A549 (cell line): ENCODE results near the gene FAM118B.

Experiments
- BHLHE40 ChIP-seq: IDR thresholded peaks from 2 replicates; pipeline ENCODE4 v1.6.1; 2012; ENCODE audit warnings: low read depth, low read length, inconsistent platforms
- CEBPB ChIP-seq, 2 experiments: fragments of >200 bp in 1 of 2; sonication (Bioruptor Twin) in 1 of 2; formaldehyde crosslinking in 1 of 2; IDR thresholded peaks; 2 replicates each; pipeline ENCODE4 v1.6.1; 2012 to 2016
- CHD4 ChIP-seq: fragments of 200-600 bp; sonication (generic); IDR thresholded peaks from 2 replicates; pipeline ENCODE4 v1.6.1; 2016; ENCODE audit warnings: antibody characterized with exemption, mild to moderate bottlenecking, borderline replicate concordance
- MYC ChIP-seq: IDR thresholded peaks from 2 replicates; pipeline ENCODE4 v1.6.1; 2012; ENCODE audit warnings: mild to moderate bottlenecking, inconsistent platforms, low read length, improper control_type of control experiment, borderline replicate concordance
- POLR2A ChIP-seq: IDR thresholded peaks from 2 replicates; pipeline ENCODE4 v1.6.1; 2012; ENCODE audit warnings: mild to moderate bottlenecking, low read length
- POLR2AphosphoS2 ChIP-seq: conservative IDR thresholded peaks from 2 replicates; pipeline ENCODE4 v1.6.1; 2012; ENCODE audit warnings: low read length, improper control_type of control experiment, inconsistent platforms
- RFX5 ChIP-seq: fragments of 450-650 bp; IDR thresholded peaks from 2 replicates; pipeline ENCODE4 v1.7.1; 2014; ENCODE audit warnings: antibody characterized with exemption, mild to moderate bottlenecking, moderate library complexity
- ZSCAN20 ChIP-seq: fragments of 250-450 bp; sonication (Bioruptor Pico); IDR thresholded peaks from 2 replicates; pipeline ENCODE4 v1.8.0; 2022; ENCODE audit warnings: mild to moderate bottlenecking, moderate library complexity
- TF ChIP-seq, protein P1 (sequence below): fragments of >200 bp; sonication (Bioruptor Twin); formaldehyde crosslinking; IDR thresholded peaks from 3 replicates; pipeline ENCODE4 v1.5.1; 2016
- TF ChIP-seq, protein P2 (sequence below): IDR thresholded peaks from 2 replicates; pipeline ENCODE4 v1.6.1; 2012
- TF ChIP-seq, protein P3 (sequence below): IDR thresholded peaks from 2 replicates; pipeline ENCODE4 v1.6.1; 2012; ENCODE audit warnings: low read depth, borderline replicate concordance
- TF ChIP-seq, protein P4 (sequence below): fragments of 450-650 bp; IDR thresholded peaks from 2 replicates; pipeline ENCODE4 v1.6.1; 2014; ENCODE audit warnings: antibody characterized with exemption

DNA sequence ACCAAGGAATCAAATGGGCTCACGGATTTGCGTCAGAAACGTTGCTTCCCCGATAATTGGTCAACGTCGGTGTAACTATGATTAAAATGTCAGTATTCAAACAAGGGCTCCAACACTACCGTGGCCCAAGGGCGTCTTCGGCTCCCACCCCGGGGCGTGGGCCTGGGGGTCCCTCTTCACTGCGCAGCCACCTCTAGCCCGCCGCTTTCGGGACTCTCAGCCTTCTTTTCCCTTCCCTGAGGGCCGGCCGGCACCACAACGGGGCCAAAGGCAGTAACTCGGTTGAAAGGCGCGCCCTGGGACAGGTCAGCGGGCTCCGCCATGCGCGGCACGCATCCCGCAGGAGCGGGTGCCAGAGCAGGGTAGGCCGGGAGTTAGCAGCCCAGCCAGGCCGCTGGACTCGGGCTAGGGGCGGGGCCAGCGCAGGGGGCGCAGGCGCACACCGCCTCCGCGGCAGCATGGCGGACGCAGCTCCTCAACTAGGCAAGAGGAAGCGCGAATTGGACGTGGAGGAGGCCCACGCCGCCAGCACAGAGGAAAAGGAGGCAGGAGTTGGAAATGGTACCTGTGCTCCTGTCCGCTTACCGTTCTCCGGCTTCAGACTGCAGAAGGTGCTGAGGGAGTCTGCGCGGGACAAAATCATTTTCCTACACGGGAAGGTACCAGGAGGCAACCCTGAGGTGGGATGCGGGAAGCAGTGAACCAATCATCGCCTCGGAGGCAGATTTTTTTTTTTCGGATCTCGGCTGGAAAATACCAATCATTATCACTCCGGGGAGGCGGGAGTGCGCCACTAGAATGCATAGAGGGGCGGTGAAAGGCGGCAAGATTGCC lies 92.3 kb downstream of the FAM118B start, which contains the start of gene DCPS:
- TF ChIP-seq POLR2AphosphoS2 (no peak), BHLHE40 (no peak), CEBPB (IDR thresholded peaks at IDR 0.05) (no peak), ZSCAN20 (no peak), CHD4 (no peak), POLR2A (peak; percentile 95), MYC (peak; percentile 48; the same call in 1 of the 2 replicates), RFX5 (no peak)
- TF ChIP-seq, protein P1, sequence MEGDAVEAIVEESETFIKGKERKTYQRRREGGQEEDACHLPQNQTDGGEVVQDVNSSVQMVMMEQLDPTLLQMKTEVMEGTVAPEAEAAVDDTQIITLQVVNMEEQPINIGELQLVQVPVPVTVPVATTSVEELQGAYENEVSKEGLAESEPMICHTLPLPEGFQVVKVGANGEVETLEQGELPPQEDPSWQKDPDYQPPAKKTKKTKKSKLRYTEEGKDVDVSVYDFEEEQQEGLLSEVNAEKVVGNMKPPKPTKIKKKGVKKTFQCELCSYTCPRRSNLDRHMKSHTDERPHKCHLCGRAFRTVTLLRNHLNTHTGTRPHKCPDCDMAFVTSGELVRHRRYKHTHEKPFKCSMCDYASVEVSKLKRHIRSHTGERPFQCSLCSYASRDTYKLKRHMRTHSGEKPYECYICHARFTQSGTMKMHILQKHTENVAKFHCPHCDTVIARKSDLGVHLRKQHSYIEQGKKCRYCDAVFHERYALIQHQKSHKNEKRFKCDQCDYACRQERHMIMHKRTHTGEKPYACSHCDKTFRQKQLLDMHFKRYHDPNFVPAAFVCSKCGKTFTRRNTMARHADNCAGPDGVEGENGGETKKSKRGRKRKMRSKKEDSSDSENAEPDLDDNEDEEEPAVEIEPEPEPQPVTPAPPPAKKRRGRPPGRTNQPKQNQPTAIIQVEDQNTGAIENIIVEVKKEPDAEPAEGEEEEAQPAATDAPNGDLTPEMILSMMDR = no peak
- TF ChIP-seq, protein P2, sequence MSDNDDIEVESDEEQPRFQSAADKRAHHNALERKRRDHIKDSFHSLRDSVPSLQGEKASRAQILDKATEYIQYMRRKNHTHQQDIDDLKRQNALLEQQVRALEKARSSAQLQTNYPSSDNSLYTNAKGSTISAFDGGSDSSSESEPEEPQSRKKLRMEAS = peak; percentile 89
- TF ChIP-seq, protein P3, sequence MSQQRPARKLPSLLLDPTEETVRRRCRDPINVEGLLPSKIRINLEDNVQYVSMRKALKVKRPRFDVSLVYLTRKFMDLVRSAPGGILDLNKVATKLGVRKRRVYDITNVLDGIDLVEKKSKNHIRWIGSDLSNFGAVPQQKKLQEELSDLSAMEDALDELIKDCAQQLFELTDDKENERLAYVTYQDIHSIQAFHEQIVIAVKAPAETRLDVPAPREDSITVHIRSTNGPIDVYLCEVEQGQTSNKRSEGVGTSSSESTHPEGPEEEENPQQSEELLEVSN = peak; percentile 79
- TF ChIP-seq, protein P4, sequence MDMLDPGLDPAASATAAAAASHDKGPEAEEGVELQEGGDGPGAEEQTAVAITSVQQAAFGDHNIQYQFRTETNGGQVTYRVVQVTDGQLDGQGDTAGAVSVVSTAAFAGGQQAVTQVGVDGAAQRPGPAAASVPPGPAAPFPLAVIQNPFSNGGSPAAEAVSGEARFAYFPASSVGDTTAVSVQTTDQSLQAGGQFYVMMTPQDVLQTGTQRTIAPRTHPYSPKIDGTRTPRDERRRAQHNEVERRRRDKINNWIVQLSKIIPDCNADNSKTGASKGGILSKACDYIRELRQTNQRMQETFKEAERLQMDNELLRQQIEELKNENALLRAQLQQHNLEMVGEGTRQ = no peak
